H1 (cell line): Measurements from ENCODE around the gene ADAMTS17. TPM values are rescaled to one million over a fixed set of nuclear protein-coding genes. Genes with fewer than 3 reads are reported as not detected.

ENCODE experiments used
- CTCF ChIA-PET: fragments of 300-600 bp; sonication (Branson Sonifier 250); formaldehyde crosslinking; loops from one replicate; lab custom pipeline; 2021; ENCODE audit not compliant: partially characterized antibody; lab: Charles Lee
- POLR2A ChIA-PET: fragments of 300-600 bp; sonication (Branson Sonifier 250); formaldehyde crosslinking; loops from one replicate; lab custom pipeline; 2021; ENCODE audit warnings: inconsistent platforms; ENCODE audit not compliant: partially characterized antibody; lab: Charles Lee
- DNase-seq, 2 experiments: peaks; one replicate each; pipeline versions ENCODE4 v3.0.0 to v3.0.0-alpha.2; 2010 to 2022; ENCODE audit warnings: low spot score in 2 of 2, low read depth in 1 of 2, mixed read lengths in 1 of 2
- FAIRE-seq: peaks from 2 replicates; lab custom pipeline; 2011; peaks lifted over from hg19 to GRCh38; lab: Jason Lieb, UNC
- H2AFZ ChIP-seq: 2 replicates; pipeline ENCODE4 v1.8.1; 2012; ENCODE audit warnings: low read length, inconsistent platforms
- H2AK5ac ChIP-seq: 2 replicates; pipeline ENCODE4 v1.6.1; 2013; ENCODE audit warnings: low read depth, low read length
- H2BK120ac ChIP-seq: replicated peaks from 2 replicates; pipeline ENCODE3; 2013; ENCODE audit warnings: low read depth, low read length, inconsistent platforms
- H2BK12ac ChIP-seq: 2 replicates; pipeline ENCODE4 v1.6.1; 2013; ENCODE audit warnings: low read depth, low read length
- H2BK15ac ChIP-seq: 2 replicates; pipeline ENCODE4 v1.6.1; 2013; ENCODE audit warnings: low read length
- H2BK20ac ChIP-seq: 2 replicates; pipeline ENCODE4 v1.6.1; 2013; ENCODE audit warnings: low read length
- H2BK5ac ChIP-seq: 2 replicates; pipeline ENCODE4 v1.6.1; 2013; ENCODE audit warnings: low read depth, low read length
- H3K14ac ChIP-seq: 2 replicates; pipeline ENCODE4 v1.6.1; 2013; ENCODE audit warnings: inconsistent platforms; ENCODE audit not compliant: insufficient read length
- H3K18ac ChIP-seq: 2 replicates; pipeline ENCODE4 v1.6.1; 2013; ENCODE audit warnings: low read length; ENCODE audit errors: extremely low read depth
- H3K23ac ChIP-seq: 2 replicates; pipeline ENCODE4 v1.6.1; 2013; ENCODE audit warnings: inconsistent platforms; ENCODE audit not compliant: insufficient read length
- H3K23me2 ChIP-seq: 2 replicates; pipeline ENCODE4 v1.6.1; 2013; ENCODE audit warnings: low read depth, low read length
- H3K27ac ChIP-seq: 2 replicates; pipeline ENCODE4 v1.6.1; 2011; ENCODE audit warnings: low read depth, low read length, inconsistent platforms
- H3K27me3 ChIP-seq, 4 experiments: replicated peaks in 1 of 4; 1 replicate in 1 of 4; 2 replicates in 3 of 4; pipeline versions ENCODE4 v1.6.1 to v1.8.1; 2011 to 2013; ENCODE audit warnings: low read length in 3 of 4, mild to moderate bottlenecking in 3 of 4, inconsistent platforms in 2 of 4, mixed read lengths in 2 of 4, moderate library complexity in 1 of 4; ENCODE audit not compliant: control insufficient read depth in 3 of 4, insufficient read depth in 3 of 4; ENCODE audit errors: extremely low read depth in 1 of 4
- H3K36me3 ChIP-seq, 4 experiments: 2 replicates each; pipeline versions ENCODE4 v1.6.1 to v1.8.1; 2011 to 2013; ENCODE audit warnings: mild to moderate bottlenecking in 4 of 4, low read length in 3 of 4, moderate library complexity in 2 of 4, control low read depth in 1 of 4, inconsistent platforms in 1 of 4; ENCODE audit not compliant: insufficient read depth in 4 of 4, control insufficient read depth in 2 of 4
- H3K4ac ChIP-seq: replicated peaks from 2 replicates; pipeline ENCODE3; 2013; ENCODE audit warnings: low read length, low read depth, mixed read lengths, inconsistent platforms; ENCODE audit not compliant: insufficient read length
- H3K4me1 ChIP-seq, 4 experiments: replicated peaks in 1 of 4; 1 replicate in 1 of 4; 2 replicates in 3 of 4; pipeline versions ENCODE4 v1.6.1 to v1.8.1; 2011 to 2013; ENCODE audit warnings: low read length in 3 of 4, inconsistent platforms in 2 of 4, mixed read lengths in 1 of 4; ENCODE audit not compliant: insufficient read depth in 4 of 4, control insufficient read depth in 3 of 4
- H3K4me2 ChIP-seq, 2 experiments: 2 replicates each; pipeline versions ENCODE4 v1.6.1 to v1.8.1; 2011 to 2013; ENCODE audit warnings: low read depth in 2 of 2, low read length in 2 of 2, control low read depth in 1 of 2, inconsistent platforms in 1 of 2, mild to moderate bottlenecking in 1 of 2; ENCODE audit not compliant: insufficient read depth in 1 of 2
- H3K4me3 ChIP-seq, 4 experiments: fragments of 200-600, 300-600 bp in 1 of 4; sonication (generic), shearing (Covaris generic), sonication (Bioruptor Twin) in 1 of 4; 2 replicates each; pipeline versions ENCODE4 v1.5.1 to v1.8.1; 2011 to 2016; ENCODE audit warnings: low read length in 4 of 4, low read depth in 3 of 4, control low read depth in 2 of 4, inconsistent platforms in 2 of 4, mild to moderate bottlenecking in 2 of 4, mixed read lengths in 1 of 4, moderate library complexity in 1 of 4; ENCODE audit not compliant: insufficient read depth in 2 of 4; ENCODE audit errors: extremely low read depth in 1 of 4
- H3K56ac ChIP-seq: replicated peaks from 2 replicates; pipeline ENCODE3; 2013; ENCODE audit warnings: low read depth, mild to moderate bottlenecking, mixed read lengths, low read length, inconsistent platforms; ENCODE audit not compliant: insufficient read length
- H3K79me1 ChIP-seq: 2 replicates; pipeline ENCODE4 v1.6.1; 2013; ENCODE audit warnings: low read depth, low read length, control low read depth
- H3K79me2 ChIP-seq, 2 experiments: 2 replicates each; pipeline versions ENCODE4 v1.6.1 to v1.8.1; 2012 to 2013; ENCODE audit warnings: low read length in 2 of 2, mild to moderate bottlenecking in 2 of 2, inconsistent platforms in 1 of 2; ENCODE audit not compliant: insufficient read depth in 2 of 2, control insufficient read depth in 1 of 2
- H3K9ac ChIP-seq, 4 experiments: replicated peaks in 1 of 4; 1 replicate in 1 of 4; 2 replicates in 3 of 4; pipeline versions ENCODE4 v1.6.1 to v1.8.1; 2011 to 2013; ENCODE audit warnings: low read depth in 3 of 4, low read length in 3 of 4, control low read depth in 2 of 4, mild to moderate bottlenecking in 2 of 4, moderate library complexity in 2 of 4, inconsistent platforms in 1 of 4; ENCODE audit errors: extremely low read depth in 1 of 4
- H3K9me3 ChIP-seq, 2 experiments: 2 replicates each; pipeline versions ENCODE4 v1.6.1 to v1.8.1; 2012 to 2013; ENCODE audit warnings: mild to moderate bottlenecking in 2 of 2, moderate library complexity in 2 of 2, control low read depth in 1 of 2, inconsistent platforms in 1 of 2, low read depth in 1 of 2, low read length in 1 of 2, mixed read lengths in 1 of 2; ENCODE audit not compliant: insufficient read depth in 2 of 2
- H4K20me1 ChIP-seq, 2 experiments: replicated peaks in 1 of 2; 2 replicates each; pipeline versions ENCODE3 to v1.8.1; 2011 to 2013; ENCODE audit warnings: inconsistent platforms in 2 of 2, low read length in 2 of 2, mild to moderate bottlenecking in 1 of 2; ENCODE audit not compliant: insufficient read depth in 2 of 2, control insufficient read depth in 1 of 2
- H4K5ac ChIP-seq: 2 replicates; pipeline ENCODE4 v1.6.1; 2013; ENCODE audit warnings: low read length, low read depth, mixed read lengths, inconsistent platforms; ENCODE audit not compliant: insufficient read length
- H4K8ac ChIP-seq: 2 replicates; pipeline ENCODE4 v1.8.0; 2013; ENCODE audit warnings: mild to moderate bottlenecking, moderate library complexity, low read length, inconsistent platforms; ENCODE audit not compliant: insufficient read depth; ENCODE audit errors: extremely low read depth
- H4K91ac ChIP-seq: replicated peaks from 2 replicates; pipeline ENCODE3; 2013; ENCODE audit warnings: low read length, mixed read lengths, inconsistent platforms; ENCODE audit not compliant: insufficient read length
- JUN ChIP-seq: IDR thresholded peaks from 2 replicates; pipeline ENCODE4 v1.6.1; 2011; ENCODE audit warnings: low read depth, mild to moderate bottlenecking, improper control_type of control experiment, low read length
- WGBS, 2 experiments: shearing (Covaris generic) in 1 of 2; methylation state at CpG; one replicate each; pipeline versions ENCODE4 v1.1.6 to v1.1.7; 2013 to 2015; ENCODE audit warnings: low lambda C conversion rate in 2 of 2, mixed read lengths in 2 of 2, inconsistent platforms in 1 of 2, low coverage in 1 of 2, missing lambda C conversion rate in 1 of 2; ENCODE audit not compliant: insufficient replicate concordance in 2 of 2, insufficient coverage in 1 of 2, insufficient read length in 1 of 2; ENCODE audit errors: extremely low coverage in 1 of 2, missing lambda C conversion rate in 1 of 2; 5-methylcytosine and 5-hydroxymethylcytosine counted together
- polyA plus RNA-seq, 7 experiments: library from polyadenylated mRNA; depleted of rRNA in 3 of 7; stranded (reverse) in 5 of 7; unstranded in 2 of 7; fragments of >200 nt in 5 of 7; fragments of 200-250 nt in 2 of 7; gene quantifications; 1 replicate in 5 of 7; 2 replicates in 1 of 7; 4 replicates in 1 of 7; pipeline versions ENCODE4 v1.2.1 to v1.2.3, GENCODE V29; 2011 to 2013; ENCODE audit warnings: missing spikeins in 2 of 7, mixed read lengths in 2 of 7
- total RNA-seq: library from RNA; stranded (reverse); fragmentation: NEBNext Ultra II Directional; extraction: Animal tissue kit (Norgen Biotek cat#: 25700); gene quantifications from 2 replicates; pipeline ENCODE4 v1.2.1, GENCODE V29; 2021

Gene ADAMTS17
- total and polyA plus RNA-seq, 2 of the 8 experiments (the other 6 are each of a cell fraction or from before 2014, with no cell fraction given) = 0.51 to 1.7 TPM

DNA sequence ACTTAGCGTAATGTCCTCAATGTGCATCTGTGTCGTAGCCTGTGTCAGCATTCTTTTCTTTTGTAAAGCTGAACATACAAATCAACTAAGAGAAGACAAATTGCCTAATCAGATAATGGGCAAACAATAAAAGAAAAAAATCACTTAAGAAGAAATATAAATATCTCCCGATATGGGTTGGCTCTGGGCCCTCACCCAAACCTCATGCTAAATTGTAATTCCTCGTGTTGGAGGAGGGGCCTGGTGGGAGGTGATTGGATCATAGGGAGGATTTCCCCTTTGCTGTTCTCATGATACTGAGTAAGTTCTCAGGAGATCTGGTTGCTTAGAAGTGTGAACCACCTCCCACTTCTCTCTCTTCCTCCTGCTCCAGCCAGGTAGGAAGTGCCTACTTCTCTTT lies 323.6 kb downstream of the ADAMTS17 start:
- Histone ChIP-seq H2BK15ac (no peak overlapping the region), H3K23me2 (no peaks in the 10 kb centered on the region), H3K79me1 (no peaks in the 10 kb centered on the region), H3K4me3 (no peak overlapping the region), H2BK12ac (no peak overlapping the region), H3K4ac (no peak overlapping the region), H3K9ac (no peak overlapping the region), H3K27ac (no peak overlapping the region), H2BK20ac (no peak overlapping the region), H3K18ac (no peak overlapping the region), H3K79me2 (no peaks in the 10 kb centered on the region), H3K23ac (no peak overlapping the region), H4K5ac (no peak overlapping the region), H3K27me3 (no peaks in the 10 kb centered on the region), H3K9me3 (no peaks in the 10 kb centered on the region; a peak in 1 of 4 replicates), H3K36me3 (no peaks in the 10 kb centered on the region), H2AFZ (no peak overlapping the region), H2BK120ac (no peak overlapping the region), H2BK5ac (no peak overlapping the region), H2AK5ac (no peak overlapping the region), H3K56ac (no peak overlapping the region), H4K91ac (no peak overlapping the region), H3K4me2 (no peak overlapping the region), H4K8ac (no peak overlapping the region), H3K4me1 (peaks cover 0 to 9% (median 5%) of the 10 kb centered on the region in 4 experiments; a peak in 3 of 7 replicates), H3K14ac (no peak overlapping the region), H4K20me1 (no peaks in the 10 kb centered on the region)
- 90% methylated on average over 4 of the region's 4 CpGs; no CpG with 5 or more reads in 1 of the 2 experiments for WGBS, 2 experiments
- DNase-seq (no peak), FAIRE-seq (no peak)
- POLR2A ChIA-PET = no interaction called here
- CTCF ChIA-PET = interaction anchor here (1.0 kb wide), 1 partner anchor 58 kb away, joined by 3 read pairs; no protein-coding TSS in a partner anchor
- no peak for TF ChIP-seq JUN
